ENCODE results near the gene ABCA4.

ABCA4 gene

DNA sequence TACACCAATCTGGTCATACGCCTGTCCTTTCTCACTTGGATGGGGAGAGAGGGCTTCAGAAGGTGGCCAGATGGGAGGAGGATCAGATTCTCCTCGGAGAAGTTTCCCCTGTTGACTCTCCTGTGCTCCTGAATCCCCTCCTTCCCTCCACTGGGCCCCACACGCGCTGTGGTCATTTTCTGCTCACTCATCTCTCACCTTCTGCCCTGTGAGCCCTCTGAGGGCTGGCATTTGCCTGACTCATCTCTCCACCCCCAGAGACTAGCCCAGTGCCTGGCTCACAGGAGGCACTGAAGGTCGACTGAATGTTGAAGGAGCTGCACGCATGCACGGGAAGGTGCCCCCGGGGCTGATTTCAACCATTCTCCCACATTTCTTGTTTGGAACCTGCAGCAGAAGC, 14.2 kb downstream of the ABCA4 start:
- CTCF ChIA-PET, result no interaction called here
- no peak for DNase-seq (ENCODE audit: low read depth, low spot score)

DNA sequence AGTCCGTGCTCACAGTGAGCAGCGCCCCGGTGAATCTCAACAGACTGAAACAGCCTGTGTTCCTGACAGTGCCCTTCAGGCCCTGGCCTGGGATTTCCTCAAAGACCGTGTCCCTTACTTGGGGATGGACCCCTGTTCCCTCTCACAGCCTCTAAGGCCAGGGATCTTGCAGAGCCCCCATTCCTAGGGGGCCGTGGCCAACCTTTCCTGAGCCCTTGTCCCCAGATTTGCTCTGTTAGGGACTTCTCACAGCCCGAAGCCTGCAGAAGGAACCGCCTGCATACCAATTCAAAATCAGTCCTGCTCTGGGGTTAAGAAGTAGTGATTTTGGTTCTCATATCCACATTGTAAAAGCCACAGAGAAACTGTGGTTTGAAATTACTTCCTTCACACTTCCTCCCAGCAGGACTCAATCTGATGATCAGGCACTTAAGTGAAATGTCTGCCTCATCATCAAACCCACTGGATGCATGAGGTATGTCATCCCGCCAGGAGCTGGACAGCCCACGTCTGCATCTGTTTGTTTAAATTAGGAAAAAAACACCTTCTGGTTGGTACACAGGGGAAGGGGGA, 14.9 kb downstream of the ABCA4 start:
- DNase-seq (ENCODE audit: low read depth, low spot score), result no peak
- POLR2A ChIA-PET, result no interaction called here
- CTCF ChIA-PET, result interaction anchor here (1.2 to 1.6 kb wide), 2 partner anchors 46 to 230 kb away, joined by 3 to 5 read pairs; no protein-coding TSS in a partner anchor
- TF ChIP-seq, protein P1, sequence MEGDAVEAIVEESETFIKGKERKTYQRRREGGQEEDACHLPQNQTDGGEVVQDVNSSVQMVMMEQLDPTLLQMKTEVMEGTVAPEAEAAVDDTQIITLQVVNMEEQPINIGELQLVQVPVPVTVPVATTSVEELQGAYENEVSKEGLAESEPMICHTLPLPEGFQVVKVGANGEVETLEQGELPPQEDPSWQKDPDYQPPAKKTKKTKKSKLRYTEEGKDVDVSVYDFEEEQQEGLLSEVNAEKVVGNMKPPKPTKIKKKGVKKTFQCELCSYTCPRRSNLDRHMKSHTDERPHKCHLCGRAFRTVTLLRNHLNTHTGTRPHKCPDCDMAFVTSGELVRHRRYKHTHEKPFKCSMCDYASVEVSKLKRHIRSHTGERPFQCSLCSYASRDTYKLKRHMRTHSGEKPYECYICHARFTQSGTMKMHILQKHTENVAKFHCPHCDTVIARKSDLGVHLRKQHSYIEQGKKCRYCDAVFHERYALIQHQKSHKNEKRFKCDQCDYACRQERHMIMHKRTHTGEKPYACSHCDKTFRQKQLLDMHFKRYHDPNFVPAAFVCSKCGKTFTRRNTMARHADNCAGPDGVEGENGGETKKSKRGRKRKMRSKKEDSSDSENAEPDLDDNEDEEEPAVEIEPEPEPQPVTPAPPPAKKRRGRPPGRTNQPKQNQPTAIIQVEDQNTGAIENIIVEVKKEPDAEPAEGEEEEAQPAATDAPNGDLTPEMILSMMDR (IDR thresholded peaks at IDR 0.05; ENCODE audit: insufficient read depth, low read length, missing control alignments), result no peak
- no peak overlapping the region for H3K4me3 ChIP-seq (ENCODE audit: low read depth, low read length)

More for the DNA sequence above, 14.2 kb downstream of the ABCA4 start:
- POLR2A ChIA-PET, result no interaction called here
- no peak overlapping the region for H3K4me3 ChIP-seq (ENCODE audit: low read depth, low read length)
- TF ChIP-seq, protein P1 (IDR thresholded peaks at IDR 0.05; ENCODE audit: insufficient read depth, low read length, missing control alignments), result no peak

DNA sequence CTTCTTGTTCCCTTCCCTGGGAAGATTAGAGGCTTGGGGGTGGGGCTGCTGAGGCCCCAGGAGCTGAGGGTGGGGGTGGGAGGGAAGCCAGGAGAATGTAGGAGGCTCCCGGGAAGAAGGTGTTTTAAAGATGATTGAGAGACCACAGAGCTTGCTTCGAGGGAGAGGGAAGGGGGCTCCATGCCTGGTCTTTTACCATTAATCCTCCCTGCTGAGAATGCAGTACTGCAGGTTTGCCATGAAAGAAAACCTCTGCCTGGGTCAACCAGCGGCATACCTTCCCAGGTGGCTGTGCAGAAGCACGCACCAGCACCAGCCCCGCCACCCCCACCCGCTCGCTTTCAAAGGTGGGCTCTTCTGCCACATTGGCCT, 15.4 kb downstream of the ABCA4 start:
- POLR2A ChIA-PET, result no interaction called here
- H3K4me3 ChIP-seq (ENCODE audit: low read depth, low read length), result no peak overlapping the region
- CTCF ChIA-PET, result interaction anchor here (1.2 to 1.6 kb wide), 2 partner anchors 45 to 230 kb away, joined by 3 to 5 read pairs; no protein-coding TSS in a partner anchor
- DNase-seq (ENCODE audit: low read depth, low spot score), result no peak
- TF ChIP-seq, protein P1 (IDR thresholded peaks at IDR 0.05; ENCODE audit: insufficient read depth, low read length, missing control alignments), result no peak

DNA sequence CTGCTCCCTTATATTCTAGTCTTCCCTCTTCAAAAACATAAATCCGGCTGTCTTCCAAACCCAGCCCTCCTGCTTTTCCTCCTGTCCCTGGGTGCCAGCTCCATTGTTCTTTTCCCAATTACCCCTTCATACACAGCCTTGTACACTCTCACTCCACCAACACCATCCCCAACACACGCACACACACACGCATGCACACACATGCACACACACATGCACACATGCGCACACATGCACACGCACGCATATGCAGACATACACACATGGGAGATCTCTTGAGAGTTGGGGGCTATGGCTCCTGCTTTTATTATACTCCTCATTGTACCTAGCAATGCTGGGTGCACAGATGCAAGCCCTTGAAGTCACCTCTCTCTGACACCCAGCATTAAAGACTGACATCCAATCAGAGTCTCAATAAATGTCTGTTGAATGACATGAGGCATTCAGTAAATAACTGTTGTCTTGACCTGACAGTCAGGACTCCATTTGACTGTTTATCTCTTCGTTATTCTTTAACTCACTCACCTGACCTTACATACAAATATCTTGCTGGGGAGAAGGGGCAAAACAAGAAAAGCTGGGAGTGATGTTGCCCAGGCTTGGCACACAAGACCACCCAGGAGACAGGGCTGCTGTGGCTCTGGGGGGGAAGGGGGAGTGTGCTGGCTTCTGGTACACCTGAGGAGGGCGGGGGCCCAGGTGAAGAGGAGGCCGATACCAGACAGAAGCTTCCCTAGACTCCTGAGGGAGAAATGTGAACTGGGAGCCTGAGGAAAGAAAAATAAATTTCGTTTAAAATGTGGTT, 16.0 kb downstream of the ABCA4 start:
- DNase-seq (ENCODE audit: low read depth, low spot score), result no peak
- POLR2A ChIA-PET, result no interaction called here
- no peak overlapping the region for H3K4me3 ChIP-seq (ENCODE audit: low read depth, low read length)
- CTCF ChIA-PET, result interaction anchor here (1.2 to 1.6 kb wide), 3 partner anchors 45 to 231 kb away, joined by 3 to 5 read pairs (median 3); no protein-coding TSS in a partner anchor
- TF ChIP-seq, protein P1 (IDR thresholded peaks at IDR 0.05; ENCODE audit: insufficient read depth, low read length, missing control alignments), result no peak

DNA sequence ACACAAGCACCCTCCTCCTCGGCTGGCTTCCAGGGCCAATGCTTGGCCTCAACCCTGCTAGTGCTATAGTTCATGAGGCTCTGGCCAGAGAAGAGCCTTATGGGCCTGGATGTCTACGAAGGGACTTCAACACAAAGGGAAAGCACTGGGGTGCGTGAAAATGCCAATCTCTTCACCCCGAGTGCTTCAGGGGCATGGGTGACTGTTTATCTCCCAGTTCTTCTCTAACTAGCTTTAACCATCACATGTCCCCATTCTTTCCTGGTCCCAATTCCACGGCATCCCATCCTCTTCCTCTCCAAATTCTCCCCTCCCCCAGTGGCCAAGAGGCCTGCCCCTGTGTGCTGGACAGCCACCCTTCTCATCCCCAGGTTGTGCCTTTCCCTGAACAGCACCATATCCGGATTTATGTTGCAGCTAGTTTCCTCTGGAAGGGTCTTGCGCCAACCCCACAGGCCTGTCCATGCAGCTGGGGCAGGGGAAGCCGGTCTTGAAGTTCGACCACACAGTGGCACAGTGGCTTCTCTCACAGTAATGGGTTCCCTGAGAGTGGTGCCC, 16.7 kb downstream of the ABCA4 start:
- POLR2A ChIA-PET, result no interaction called here
- no peak for DNase-seq (ENCODE audit: low read depth, low spot score)
- TF ChIP-seq, protein P1 (IDR thresholded peaks at IDR 0.05; ENCODE audit: insufficient read depth, low read length, missing control alignments), result no peak
- CTCF ChIA-PET, result interaction anchor here (1.5 to 1.6 kb wide), 2 partner anchors 78 to 231 kb away, joined by 3 to 5 read pairs; no protein-coding TSS in a partner anchor
- H3K4me3 ChIP-seq (ENCODE audit: low read depth, low read length), result no peak overlapping the region

DNA sequence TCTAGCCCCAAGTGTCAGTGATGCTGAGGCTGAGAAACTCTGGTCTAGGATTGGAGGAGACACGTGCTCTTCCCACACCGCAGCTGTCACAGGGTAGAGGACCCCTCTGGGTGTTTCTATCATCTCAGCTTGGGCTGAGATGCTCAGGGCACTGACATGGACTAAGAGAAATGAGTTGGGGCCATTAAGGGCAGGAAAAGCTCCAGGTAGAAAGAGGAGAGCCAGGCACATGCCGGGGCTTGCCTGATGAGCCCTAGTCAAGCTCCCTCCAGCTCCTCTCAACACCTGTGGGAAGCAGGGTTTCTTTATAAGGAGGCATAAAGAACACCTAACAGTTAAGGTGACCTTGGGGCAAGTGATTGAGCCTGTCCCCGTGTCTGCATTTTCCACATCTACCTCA, 17.3 kb downstream of the ABCA4 start:
- no peak overlapping the region for H3K4me3 ChIP-seq (ENCODE audit: low read depth, low read length)
- TF ChIP-seq, protein P1 (IDR thresholded peaks at IDR 0.05; ENCODE audit: insufficient read depth, low read length, missing control alignments), result no peak
- DNase-seq (ENCODE audit: low read depth, low spot score), result no peak
- CTCF ChIA-PET, result interaction anchor here (1.5 kb wide), 1 partner anchor 77 kb away, joined by 3 read pairs; no protein-coding TSS in a partner anchor
- POLR2A ChIA-PET, result no interaction called here

Measured in AG04449 (cell line).